ENCODE data around the gene SLC38A1. TPM values are rescaled to one million over a fixed set of nuclear protein-coding genes. Genes with fewer than 3 reads are reported as not detected.

Gene SLC38A1
- 82.0 and 114 TPM in 2 replicates for total RNA-seq

DNA sequence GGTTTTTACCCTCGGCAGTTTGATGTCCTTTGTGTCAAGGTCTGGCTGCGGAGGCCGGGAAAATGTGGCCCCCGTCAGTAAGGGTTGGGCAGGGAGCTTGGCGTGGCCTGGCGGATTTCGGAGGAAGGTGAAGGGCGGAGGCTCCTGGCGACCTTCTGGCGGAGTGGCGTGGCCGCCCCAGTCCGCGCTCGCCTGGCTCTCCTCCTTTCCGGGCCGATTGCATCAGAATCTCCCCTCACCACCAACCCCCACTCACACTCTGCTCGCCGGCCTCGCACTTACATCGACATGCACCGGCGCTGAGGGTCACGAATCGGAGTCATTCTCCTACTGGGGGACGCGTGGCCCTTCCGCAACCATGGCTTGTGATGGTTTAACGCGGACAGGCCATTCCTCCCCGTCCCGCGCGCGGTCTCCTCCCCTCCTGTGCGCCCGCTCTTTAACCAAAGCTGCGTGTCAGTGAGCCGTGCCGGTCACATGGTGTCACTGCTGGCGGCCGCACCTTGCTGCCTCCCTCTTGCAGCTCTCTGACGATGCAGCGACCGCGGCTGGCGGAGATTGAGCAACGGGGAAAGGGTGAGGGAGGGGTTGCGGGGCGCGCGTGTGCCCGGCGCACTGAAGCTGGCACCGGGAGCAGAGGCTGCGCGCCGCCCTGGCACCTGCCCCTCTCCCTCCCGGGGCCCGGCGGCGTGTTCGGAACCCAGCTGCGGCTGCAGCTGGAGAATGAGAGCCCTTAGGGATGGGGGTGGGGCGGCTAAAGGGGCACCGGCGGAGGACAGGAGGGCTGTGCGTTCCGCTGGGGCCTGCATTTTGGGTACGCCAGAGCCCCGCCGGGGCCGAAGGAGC is at the start of gene SLC38A1:
SLC38A1 (minus strand) TSS at position 461 of the 846 bp plus-strand sequence. CDS start 29,243 bp downstream, outside the sequence.

Other genes with a start within 250 kb of the SLC38A1 start
- gene SLC38A2, start 103.7 kb upstream of the SLC38A1 start, total RNA-seq: 637 and 811 TPM in 2 replicates